HCT116 (cell line): ENCODE data around the gene RANBP9.

Source experiments
- TF ChIP-seq, protein P1 (sequence below), 3 experiments: fragments of 200-600 bp in 1 of 3; sonication (generic) in 1 of 3; IDR thresholded peaks in 2 of 3; conservative IDR thresholded peaks in 1 of 3; 2 replicates each; pipeline ENCODE4 v1.5.1; 2012 to 2017; ENCODE audit warnings: low read depth in 2 of 3, low read length in 2 of 3, antibody characterized with exemption in 1 of 3, borderline replicate concordance in 1 of 3, control low read depth in 1 of 3, mild to moderate bottlenecking in 1 of 3, mixed read lengths in 1 of 3, mixed run types in 1 of 3, moderate library complexity in 1 of 3; ENCODE audit not compliant: insufficient read depth in 1 of 3
- TF ChIP-seq, protein P2 (sequence below): IDR thresholded peaks from 2 replicates; pipeline ENCODE4 v1.6.1; 2012

DNA sequence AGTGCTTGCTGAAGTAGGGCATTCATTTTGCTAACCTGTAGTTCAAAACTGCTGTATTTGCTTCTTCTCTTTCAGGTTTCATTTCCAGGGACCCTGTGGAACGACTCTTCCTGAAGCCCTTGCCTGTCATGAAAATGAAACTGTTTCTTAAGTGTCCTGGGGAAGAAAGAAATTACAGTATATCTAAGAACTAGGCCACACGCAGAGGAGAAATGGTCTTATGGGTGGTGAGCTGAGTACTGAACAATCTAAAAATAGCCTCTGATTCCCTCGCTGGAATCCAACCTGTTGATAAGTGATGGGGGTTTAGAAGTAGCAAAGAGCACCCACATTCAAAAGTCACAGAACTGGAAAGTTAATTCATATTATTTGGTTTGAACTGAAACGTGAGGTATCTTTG is 99.9 kb downstream of the RANBP9 start:
- TF ChIP-seq, protein P1, sequence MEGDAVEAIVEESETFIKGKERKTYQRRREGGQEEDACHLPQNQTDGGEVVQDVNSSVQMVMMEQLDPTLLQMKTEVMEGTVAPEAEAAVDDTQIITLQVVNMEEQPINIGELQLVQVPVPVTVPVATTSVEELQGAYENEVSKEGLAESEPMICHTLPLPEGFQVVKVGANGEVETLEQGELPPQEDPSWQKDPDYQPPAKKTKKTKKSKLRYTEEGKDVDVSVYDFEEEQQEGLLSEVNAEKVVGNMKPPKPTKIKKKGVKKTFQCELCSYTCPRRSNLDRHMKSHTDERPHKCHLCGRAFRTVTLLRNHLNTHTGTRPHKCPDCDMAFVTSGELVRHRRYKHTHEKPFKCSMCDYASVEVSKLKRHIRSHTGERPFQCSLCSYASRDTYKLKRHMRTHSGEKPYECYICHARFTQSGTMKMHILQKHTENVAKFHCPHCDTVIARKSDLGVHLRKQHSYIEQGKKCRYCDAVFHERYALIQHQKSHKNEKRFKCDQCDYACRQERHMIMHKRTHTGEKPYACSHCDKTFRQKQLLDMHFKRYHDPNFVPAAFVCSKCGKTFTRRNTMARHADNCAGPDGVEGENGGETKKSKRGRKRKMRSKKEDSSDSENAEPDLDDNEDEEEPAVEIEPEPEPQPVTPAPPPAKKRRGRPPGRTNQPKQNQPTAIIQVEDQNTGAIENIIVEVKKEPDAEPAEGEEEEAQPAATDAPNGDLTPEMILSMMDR (IDR thresholded peaks at IDR 0.05 in 2 of 3, conservative IDR thresholded peaks at IDR 0.05 in 1 of 3; ENCODE audit: borderline replicate concordance in 1 of 3, insufficient read depth in 1 of 3, low read depth in 2 of 3, low read length in 2 of 3) = no peak
- TF ChIP-seq, protein P2, sequence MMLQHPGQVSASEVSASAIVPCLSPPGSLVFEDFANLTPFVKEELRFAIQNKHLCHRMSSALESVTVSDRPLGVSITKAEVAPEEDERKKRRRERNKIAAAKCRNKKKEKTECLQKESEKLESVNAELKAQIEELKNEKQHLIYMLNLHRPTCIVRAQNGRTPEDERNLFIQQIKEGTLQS = no peak
